Measurements from ENCODE around the gene PARD3. TPM values are rescaled to one million over a fixed set of nuclear protein-coding genes. Genes with fewer than 3 reads are reported as not detected.

PARD3 gene
- total and polyA plus RNA-seq, 10 of the 15 experiments (the other 5 are each of a cell fraction or from before 2014, with no cell fraction given) = 2.6 to 43.1 (median 13.9) TPM

DNA sequence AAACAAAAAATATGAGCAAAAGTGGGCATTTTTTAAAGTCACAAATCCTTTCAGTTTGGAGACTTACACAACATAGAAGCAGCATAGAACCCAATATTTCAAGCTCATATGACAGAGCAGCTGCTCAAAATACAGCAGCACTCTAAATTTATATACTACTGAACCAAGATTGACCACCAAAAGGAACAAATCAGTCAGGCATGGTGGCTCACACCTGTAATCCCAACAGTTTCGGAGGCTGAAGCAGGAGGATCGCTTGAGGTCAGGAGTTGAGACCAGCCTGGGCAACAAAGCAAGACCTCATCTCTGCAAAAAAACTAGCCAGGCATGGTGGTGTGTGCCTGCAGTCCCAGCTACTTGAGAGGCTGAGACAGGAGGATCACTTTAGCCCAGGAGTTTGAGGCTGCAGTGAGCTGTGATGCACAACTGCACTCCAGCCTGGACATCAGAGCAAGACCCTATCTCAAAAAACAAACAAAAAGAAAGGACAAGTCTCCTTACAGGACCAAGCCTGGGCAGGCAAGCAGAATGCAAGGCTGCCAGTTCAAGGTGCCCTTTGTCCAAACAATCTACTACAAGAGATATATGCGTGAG, 40.0 kb downstream of the PARD3 start (continued):
- no peak for TF ChIP-seq IRF3 (IDR thresholded peaks at IDR 0.05)
- no peak for TF ChIP-seq GATAD2B (conservative IDR thresholded peaks at IDR 0.05; ENCODE audit: low read depth)
- no peak for TF ChIP-seq DPF2 (IDR thresholded peaks at IDR 0.05)
- no peak for TF ChIP-seq TARDBP (IDR thresholded peaks at IDR 0.05; ENCODE audit: borderline replicate concordance)
- no peak for TF ChIP-seq MYC (IDR thresholded peaks at IDR 0.05; ENCODE audit: insufficient read depth, insufficient read length, insufficient replicate concordance, low read length, severe bottlenecking)
- TF ChIP-seq EP300 (IDR thresholded peaks at IDR 0.05; ENCODE audit: borderline replicate concordance in 1 of 2, control insufficient read depth in 1 of 2, low read depth in 2 of 2, low read length in 2 of 2) = 0 out of 4 replicates have a peak, but pooled peaks of 1 of the 2 experiments have one; percentile 28
- no peak for TF ChIP-seq PAX5 (IDR thresholded peaks at IDR 0.05; ENCODE audit: borderline replicate concordance, low read depth, low read length)
- peak; percentile 63; the same call in 1 of the 2 replicates for TF ChIP-seq IKZF1 (conservative IDR thresholded peaks at IDR 0.05)

GRCh38 chr10:34773636-34774630, 41.2 kb downstream of the PARD3 start:
- H3K4me2 ChIP-seq (ENCODE audit: control insufficient read depth, insufficient read depth) = no peak overlapping the region
- H3K27me3 ChIP-seq (replicated peaks in 1 of 2; ENCODE audit: control insufficient read depth in 2 of 2, insufficient read depth in 2 of 2, low read length in 1 of 2) = no peaks in the 10 kb centered on the region
- no TSS peak for BruUV-seq (replicated peaks)
- no peak overlapping the region for H3K4me3 ChIP-seq
- no peaks in the 10 kb centered on the region for H3K79me2 ChIP-seq (ENCODE audit: control insufficient read depth, insufficient read depth, low read length)
- WGBS (ENCODE audit: insufficient coverage, insufficient replicate concordance, low lambda C conversion rate, missing lambda C conversion rate) = 19% methylated on average over 4 of the region's 4 CpGs
- H3K27ac ChIP-seq (ENCODE audit: control insufficient read depth, insufficient read depth) = no peak overlapping the region
- no peaks in the 10 kb centered on the region for H3K9me3 ChIP-seq (replicated peaks; ENCODE audit: control insufficient read depth, insufficient read depth, low read length)
- H4K20me1 ChIP-seq (ENCODE audit: control insufficient read depth, insufficient read depth) = no peaks in the 10 kb centered on the region
- DNase-seq (ENCODE audit: low read depth, low spot score) = no peak
- no peak for FAIRE-seq
- H3K36me3 ChIP-seq (ENCODE audit: control insufficient read depth in 2 of 2, insufficient read depth in 2 of 2, low read length in 1 of 2) = no peaks in the 10 kb centered on the region
- POLR2A ChIA-PET = no interaction called here
- no peaks in the 10 kb centered on the region for H3K4me1 ChIP-seq (ENCODE audit: control insufficient read depth, insufficient read depth, low read length)
- CTCF ChIA-PET = interaction anchor here (1.9 to 2.7 kb wide), 2 partner anchors 11 to 50 kb away, joined by 8 to 9 read pairs; no protein-coding TSS in a partner anchor
- RAD21 ChIA-PET (ENCODE audit: unreplicated experiment) = interaction anchor here (0.5 to 1.9 kb wide), 4 partner anchors 11 to 49 kb away, joined by 3 to 7 read pairs (median 4); no protein-coding TSS in a partner anchor
- no peak overlapping the region for H2AFZ ChIP-seq (ENCODE audit: control insufficient read depth, low read depth, low read length)
- no peak overlapping the region for H3K9ac ChIP-seq (ENCODE audit: control insufficient read depth, insufficient read depth, low read length)
- SMC1A ChIA-PET (ENCODE audit: uncharacterized antibody, unreplicated experiment) = interaction anchor here (0.7 to 3.6 kb wide), 4 partner anchors 12 to 50 kb away, joined by 3 to 18 read pairs (median 9); no protein-coding TSS in a partner anchor
- in situ Hi-C loops (cut with MboI) = no loop called here
- peak; percentile 44 for ATAC-seq
- intact Hi-C loops (cut with micrococcal nuclease; ENCODE audit: unreplicated experiment) = no loop called here
- TF ChIP-seq MTA2 (IDR thresholded peaks at IDR 0.05; ENCODE audit: low read depth) = peak; percentile 55; the same call in 1 of the 2 replicates
- TF ChIP-seq MYB (IDR thresholded peaks at IDR 0.05; ENCODE audit: borderline replicate concordance, low read depth, low read length) = no peak
- TF ChIP-seq, protein P1, sequence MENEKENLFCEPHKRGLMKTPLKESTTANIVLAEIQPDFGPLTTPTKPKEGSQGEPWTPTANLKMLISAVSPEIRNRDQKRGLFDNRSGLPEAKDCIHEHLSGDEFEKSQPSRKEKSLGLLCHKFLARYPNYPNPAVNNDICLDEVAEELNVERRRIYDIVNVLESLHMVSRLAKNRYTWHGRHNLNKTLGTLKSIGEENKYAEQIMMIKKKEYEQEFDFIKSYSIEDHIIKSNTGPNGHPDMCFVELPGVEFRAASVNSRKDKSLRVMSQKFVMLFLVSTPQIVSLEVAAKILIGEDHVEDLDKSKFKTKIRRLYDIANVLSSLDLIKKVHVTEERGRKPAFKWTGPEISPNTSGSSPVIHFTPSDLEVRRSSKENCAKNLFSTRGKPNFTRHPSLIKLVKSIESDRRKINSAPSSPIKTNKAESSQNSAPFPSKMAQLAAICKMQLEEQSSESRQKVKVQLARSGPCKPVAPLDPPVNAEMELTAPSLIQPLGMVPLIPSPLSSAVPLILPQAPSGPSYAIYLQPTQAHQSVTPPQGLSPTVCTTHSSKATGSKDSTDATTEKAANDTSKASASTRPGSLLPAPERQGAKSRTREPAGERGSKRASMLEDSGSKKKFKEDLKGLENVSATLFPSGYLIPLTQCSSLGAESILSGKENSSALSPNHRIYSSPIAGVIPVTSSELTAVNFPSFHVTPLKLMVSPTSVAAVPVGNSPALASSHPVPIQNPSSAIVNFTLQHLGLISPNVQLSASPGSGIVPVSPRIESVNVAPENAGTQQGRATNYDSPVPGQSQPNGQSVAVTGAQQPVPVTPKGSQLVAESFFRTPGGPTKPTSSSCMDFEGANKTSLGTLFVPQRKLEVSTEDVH (IDR thresholded peaks at IDR 0.05; ENCODE audit: low read depth, partially characterized antibody) = no peak
- no peak for TF ChIP-seq EED (IDR thresholded peaks at IDR 0.05; ENCODE audit: low read depth)
- TF ChIP-seq POLR2AphosphoS2 (IDR thresholded peaks at IDR 0.05; ENCODE audit: low read depth, low read length) = no peak
- TF ChIP-seq RAD51 (IDR thresholded peaks at IDR 0.05) = no peak
- TF ChIP-seq IKZF1 (conservative IDR thresholded peaks at IDR 0.05) = 0 out of 2 replicates have a peak, but pooled peaks have one; percentile 46
- TF ChIP-seq, protein P2, sequence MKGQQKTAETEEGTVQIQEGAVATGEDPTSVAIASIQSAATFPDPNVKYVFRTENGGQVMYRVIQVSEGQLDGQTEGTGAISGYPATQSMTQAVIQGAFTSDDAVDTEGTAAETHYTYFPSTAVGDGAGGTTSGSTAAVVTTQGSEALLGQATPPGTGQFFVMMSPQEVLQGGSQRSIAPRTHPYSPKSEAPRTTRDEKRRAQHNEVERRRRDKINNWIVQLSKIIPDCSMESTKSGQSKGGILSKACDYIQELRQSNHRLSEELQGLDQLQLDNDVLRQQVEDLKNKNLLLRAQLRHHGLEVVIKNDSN (IDR thresholded peaks at IDR 0.05; ENCODE audit: borderline replicate concordance, extremely low read length, insufficient read depth, low read depth, low read length) = no peak

All from GM12878 (cell line).